ENCODE results near the gene ROCK2. TPM values are rescaled to one million over a fixed set of nuclear protein-coding genes. Genes with fewer than 3 reads are reported as not detected.

ROCK2 gene
- total and polyA plus RNA-seq, 9 donors: 13.2 to 71.9 (median 47.7) TPM

DNA sequence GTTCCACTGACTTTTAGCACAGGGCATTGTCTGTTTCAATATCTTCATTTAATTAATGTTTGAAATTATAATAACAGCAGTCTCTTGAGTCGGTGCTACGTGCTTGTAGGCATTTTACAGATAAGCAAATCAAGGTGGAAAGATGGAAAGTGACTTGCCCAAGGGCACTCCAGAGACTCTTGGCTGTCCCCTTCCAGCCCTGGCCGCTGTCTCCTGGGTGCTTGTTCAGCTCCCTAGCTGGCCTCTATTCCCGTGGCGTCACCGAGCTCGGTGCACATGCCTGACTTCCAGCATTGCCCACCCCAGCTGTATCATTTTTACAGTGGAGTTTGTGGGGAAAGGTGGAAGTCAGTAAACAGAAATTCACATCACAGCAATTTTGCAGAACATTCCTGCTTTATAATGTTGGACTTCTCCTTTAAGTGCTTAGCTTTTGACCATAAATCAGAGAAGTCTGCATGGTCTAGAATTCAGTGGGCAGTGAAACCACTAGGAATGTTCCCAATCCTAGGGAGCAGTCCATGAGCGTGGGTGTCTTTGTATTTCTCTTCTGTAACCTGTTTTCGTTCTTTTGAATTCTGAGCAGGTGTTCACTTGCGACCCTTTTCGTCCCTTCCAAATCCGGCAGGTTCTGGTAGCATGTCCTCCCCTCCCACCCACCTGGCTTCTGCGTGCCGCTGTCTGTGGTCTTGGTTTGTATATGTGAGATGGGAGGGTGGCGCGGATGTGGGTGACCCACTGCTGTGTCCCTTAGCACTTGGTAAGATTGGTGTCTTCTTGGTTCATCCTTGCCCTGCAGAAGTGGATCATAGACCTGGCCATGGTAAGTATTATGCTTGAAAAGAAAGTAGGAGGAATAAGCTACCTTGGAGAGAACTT is 180.8 kb downstream of the ROCK2 start:
- no peak overlapping the region for H3K4me3 ChIP-seq
- WGBS, 3 donors: 82 to 90% (median 83%) methylated on average over 16 of the region's 16 CpGs
- no peaks in the 10 kb centered on the region for H3K27me3 ChIP-seq
- TF ChIP-seq POLR2A (IDR thresholded peaks at IDR 0.05): no peak
- no peak for TF ChIP-seq CTCF (IDR thresholded peaks at IDR 0.05)
- TF ChIP-seq EP300 (IDR thresholded peaks at IDR 0.05): no peak
- H3K4me1 ChIP-seq (ENCODE audit: insufficient read depth): no peaks in the 10 kb centered on the region
- no peaks in the 10 kb centered on the region for H3K36me3 ChIP-seq
- intact Hi-C loops (cut with DNase I): loop anchor here in 1 of 4 donors (10.0 kb wide), 1 partner anchor 431 kb away; no protein-coding TSS in a partner anchor
- DNase-seq: no peak
- H3K9me3 ChIP-seq: no peaks in the 10 kb centered on the region
- no peak overlapping the region for H3K27ac ChIP-seq

DNA sequence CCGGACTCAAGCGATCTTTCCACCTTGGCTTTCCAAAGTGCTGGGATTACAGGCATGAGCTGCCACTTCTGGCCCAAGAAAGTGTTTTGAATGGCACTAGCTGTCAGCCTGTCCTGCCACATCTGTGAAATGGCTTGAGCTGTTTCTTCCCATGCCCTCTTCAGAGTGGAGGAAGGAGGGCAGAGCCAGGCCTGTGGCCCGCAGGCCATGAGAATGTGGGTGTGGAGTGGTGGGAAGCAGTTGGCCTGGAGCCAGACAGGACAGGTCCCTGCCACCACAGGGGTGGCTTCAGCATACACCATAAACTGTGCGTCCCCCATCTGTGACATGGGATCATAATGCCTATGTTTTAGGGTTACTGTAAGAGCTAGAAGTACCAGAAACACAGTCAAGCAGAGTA is 182.7 kb downstream of the ROCK2 start:
- Histone ChIP-seq H3K4me3 (no peak overlapping the region), H3K27ac (no peak overlapping the region), H3K4me1 (ENCODE audit: insufficient read depth) (no peaks in the 10 kb centered on the region), H3K36me3 (no peaks in the 10 kb centered on the region), H3K27me3 (no peaks in the 10 kb centered on the region), H3K9me3 (no peaks in the 10 kb centered on the region)
- 93 to 97% (median 94%) methylated on average over 4 of the region's 4 CpGs for WGBS, 3 donors
- no peak for DNase-seq
- TF ChIP-seq CTCF (IDR thresholded peaks at IDR 0.05) (no peak), EP300 (IDR thresholded peaks at IDR 0.05) (no peak), POLR2A (IDR thresholded peaks at IDR 0.05) (no peak)
- intact Hi-C loops (cut with DNase I): loop anchor here in 1 of 4 donors (10.0 kb wide), 1 partner anchor 433 kb away; no protein-coding TSS in a partner anchor

GRCh38 chr2:11160731-11161455 is 183.5 kb downstream of the ROCK2 start:
- no peak for DNase-seq
- Histone ChIP-seq H3K27ac (no peak overlapping the region), H3K4me3 (no peak overlapping the region), H3K9me3 (no peaks in the 10 kb centered on the region), H3K36me3 (no peaks in the 10 kb centered on the region), H3K27me3 (no peaks in the 10 kb centered on the region), H3K4me1 (ENCODE audit: insufficient read depth) (peaks cover under 1% of the 10 kb centered on the region)
- TF ChIP-seq EP300 (IDR thresholded peaks at IDR 0.05) (no peak), CTCF (IDR thresholded peaks at IDR 0.05) (no peak), POLR2A (IDR thresholded peaks at IDR 0.05) (no peak)
- 75 to 81% (median 79%) methylated on average over 15 of the region's 15 CpGs for WGBS, 3 donors
- intact Hi-C loops (cut with DNase I): loop anchor here in 1 of 4 donors (10.0 kb wide), 1 partner anchor 434 kb away; no protein-coding TSS in a partner anchor

GRCh38 chr2:11160256-11160655 is 184.2 kb downstream of the ROCK2 start:
- Histone ChIP-seq H3K4me3 (no peak overlapping the region), H3K27ac (no peak overlapping the region), H3K27me3 (no peaks in the 10 kb centered on the region), H3K9me3 (no peaks in the 10 kb centered on the region), H3K4me1 (ENCODE audit: insufficient read depth) (peaks cover 2% of the 10 kb centered on the region), H3K36me3 (no peaks in the 10 kb centered on the region)
- 88 to 96% (median 90%) methylated on average over 13 of the region's 13 CpGs for WGBS, 3 donors
- TF ChIP-seq POLR2A (IDR thresholded peaks at IDR 0.05): no peak
- TF ChIP-seq EP300 (IDR thresholded peaks at IDR 0.05): no peak
- no peak for TF ChIP-seq CTCF (IDR thresholded peaks at IDR 0.05)
- intact Hi-C loops (cut with DNase I): loop anchor here in 1 of 4 donors (10.0 kb wide), 1 partner anchor 435 kb away; no protein-coding TSS in a partner anchor
- no peak for DNase-seq
